Small intestine (tissue), 7 donors: ENCODE results near the gene PIK3R5. TPM values are rescaled to one million over a fixed set of nuclear protein-coding genes. Genes with fewer than 3 reads are reported as not detected.

ENCODE experiments used
- DNase-seq, 2 donors: peaks; one replicate each; pipeline versions ENCODE4 v3.0.0 to v3.0.0-alpha.2; 2013
- FAIRE-seq: peaks from 2 replicates; lab custom pipeline; 2012; peaks lifted over from hg19 to GRCh38; lab: Jason Lieb, UNC
- H3K27ac ChIP-seq, 3 donors: one replicate each; pipeline ENCODE4 v1.5.1; 2013; ENCODE audit warnings: low read length in 2 of 3, mild to moderate bottlenecking in 2 of 3, control low read depth in 1 of 3, inconsistent platforms in 1 of 3, low read depth in 1 of 3, moderate library complexity in 1 of 3
- H3K27me3 ChIP-seq, 3 donors: one replicate each; pipeline ENCODE4 v1.6.1; 2013; ENCODE audit warnings: low read length in 3 of 3, inconsistent platforms in 1 of 3; ENCODE audit not compliant: control insufficient read depth in 3 of 3, insufficient read depth in 3 of 3
- H3K36me3 ChIP-seq, 3 donors: one replicate each; pipeline ENCODE4 v1.6.1; 2013; ENCODE audit warnings: low read length in 3 of 3, inconsistent platforms in 1 of 3, low read depth in 1 of 3, mild to moderate bottlenecking in 1 of 3, moderate library complexity in 1 of 3; ENCODE audit not compliant: control insufficient read depth in 3 of 3, insufficient read depth in 2 of 3
- H3K4me1 ChIP-seq, 3 donors: one replicate each; pipeline ENCODE4 v1.6.1; 2013; ENCODE audit warnings: low read length in 2 of 3, inconsistent platforms in 1 of 3, low read depth in 1 of 3, mild to moderate bottlenecking in 1 of 3, moderate library complexity in 1 of 3; ENCODE audit not compliant: control insufficient read depth in 3 of 3, insufficient read depth in 2 of 3
- H3K4me3 ChIP-seq, 3 donors: one replicate each; pipeline ENCODE4 v1.5.1; 2013; ENCODE audit warnings: low read length in 3 of 3, control low read depth in 1 of 3, inconsistent platforms in 1 of 3, low read depth in 1 of 3, mild to moderate bottlenecking in 1 of 3, moderate library complexity in 1 of 3
- H3K9me3 ChIP-seq, 2 donors: one replicate each; pipeline ENCODE4 v1.6.1; 2013; ENCODE audit warnings: low read depth in 1 of 2, low read length in 1 of 2; ENCODE audit not compliant: control insufficient read depth in 2 of 2, insufficient read depth in 1 of 2
- WGBS, 3 donors: extraction: QIAGEN DNeasy Blood & Tissue Kit; methylation state at CpG; one replicate each; pipeline ENCODE4 v1.1.7; 2013; 5-methylcytosine and 5-hydroxymethylcytosine counted together
- polyA plus RNA-seq, 4 donors: library from polyadenylated mRNA; stranded (reverse) in 3 of 4; unstranded in 1 of 4; fragments of 200-250 nt in 3 of 4; fragments of 120-200 nt in 1 of 4; gene quantifications; one replicate each; pipeline versions ENCODE4 v1.2.1 to v1.2.3, GENCODE V29; 2013
- donor health status: healthy with polysubstance abuse.
- donor health status: control.
- donor health status: control.
- donor health status: Bipolar disorder and iron deficiency.
- donor health status: healthy.

PIK3R5 gene
- polyA plus RNA-seq, 4 donors = 1.3 to 4.6 (median 3.0) TPM

GRCh38 chr17:8910969-8911604, 54.4 kb downstream of the PIK3R5 start:
- Histone ChIP-seq H3K9me3 (no peaks in the 10 kb centered on the region), H3K27me3 (peaks cover 0 to 3% (median 0%) of the 10 kb centered on the region in 3 donors), H3K36me3 (no peaks in the 10 kb centered on the region), H3K4me1 (no peaks in the 10 kb centered on the region), H3K4me3 (no peak overlapping the region), H3K27ac (no peak overlapping the region)
- no peak for FAIRE-seq
- 77 to 87% (median 86%) methylated on average over 18 of the region's 18 CpGs for WGBS, 3 donors
- DNase-seq = no peak

GRCh38 chr17:8909586-8910270, 55.8 kb downstream of the PIK3R5 start:
- Histone ChIP-seq H3K4me1 (no peaks in the 10 kb centered on the region), H3K27me3 (peaks cover 0 to 3% (median 0%) of the 10 kb centered on the region in 3 donors), H3K36me3 (no peaks in the 10 kb centered on the region), H3K9me3 (no peaks in the 10 kb centered on the region), H3K27ac (no peak overlapping the region), H3K4me3 (no peak overlapping the region)
- DNase-seq = no peak
- 70 to 76% (median 75%) methylated on average over 8 of the region's 8 CpGs for WGBS, 3 donors
- no peak for FAIRE-seq

GRCh38 chr17:8905331-8905730, 60.2 kb downstream of the PIK3R5 start:
- Histone ChIP-seq H3K36me3 (no peaks in the 10 kb centered on the region), H3K9me3 (no peaks in the 10 kb centered on the region), H3K4me1 (no peaks in the 10 kb centered on the region), H3K27me3 (peaks cover 0 to 3% (median 0%) of the 10 kb centered on the region in 3 donors), H3K27ac (no peak overlapping the region), H3K4me3 (no peak overlapping the region)
- FAIRE-seq = no peak
- DNase-seq = no peak
- 68 to 71% (median 70%) methylated on average over 7 of the region's 7 CpGs for WGBS, 3 donors

GRCh38 chr17:8904686-8905085, 60.8 kb downstream of the PIK3R5 start:
- Histone ChIP-seq H3K27me3 (peaks cover 0 to under 1% (median 0%) of the 10 kb centered on the region in 3 donors), H3K4me1 (no peaks in the 10 kb centered on the region), H3K4me3 (no peak overlapping the region), H3K9me3 (no peaks in the 10 kb centered on the region), H3K27ac (no peak overlapping the region), H3K36me3 (no peaks in the 10 kb centered on the region)
- 82 to 88% (median 88%) methylated on average over 5 of the region's 5 CpGs for WGBS, 3 donors
- FAIRE-seq (no peak), DNase-seq (no peak)

GRCh38 chr17:8904201-8904600, 61.3 kb downstream of the PIK3R5 start:
- Histone ChIP-seq H3K27ac (no peak overlapping the region), H3K36me3 (no peaks in the 10 kb centered on the region), H3K4me1 (no peaks in the 10 kb centered on the region), H3K4me3 (no peak overlapping the region), H3K9me3 (no peaks in the 10 kb centered on the region), H3K27me3 (peaks cover 0 to under 1% (median 0%) of the 10 kb centered on the region in 3 donors)
- DNase-seq (no peak), FAIRE-seq (no peak)
- 38 to 68% (median 63%) methylated on average over 2 of the region's 2 CpGs for WGBS, 3 donors

- peak in 1 of 2 donors; percentile 31 for DNase-seq
Measured at GRCh38 chr17:8900626-8901585, 64.6 kb downstream of the PIK3R5 start.

GRCh38 chr17:8900207-8900606, 65.3 kb downstream of the PIK3R5 start:
- 53 to 61% (median 60%) methylated on average over 6 of the region's 6 CpGs for WGBS, 3 donors
- no peaks in the 10 kb centered on the region for H3K4me1 ChIP-seq
- no peaks in the 10 kb centered on the region for H3K36me3 ChIP-seq
- H3K27ac ChIP-seq = no peak overlapping the region
- H3K9me3 ChIP-seq = no peaks in the 10 kb centered on the region
- no peak overlapping the region for H3K4me3 ChIP-seq
- peaks cover 0 to 10% (median 0%) of the 10 kb centered on the region in 3 donors for H3K27me3 ChIP-seq
- DNase-seq = no peak
- no peak for FAIRE-seq

More at GRCh38 chr17:8900626-8901585, 64.6 kb downstream of the PIK3R5 start:
- Histone ChIP-seq H3K36me3 (no peaks in the 10 kb centered on the region), H3K9me3 (no peaks in the 10 kb centered on the region), H3K27me3 (peaks cover 0 to 9% (median 0%) of the 10 kb centered on the region in 3 donors), H3K4me1 (no peaks in the 10 kb centered on the region), H3K4me3 (no peak overlapping the region), H3K27ac (no peak overlapping the region)
- FAIRE-seq = no peak
- WGBS, 3 donors = 53 to 57% (median 55%) methylated on average over 15 of the region's 15 CpGs

- WGBS, 3 donors = 71 to 77% (median 74%) methylated on average over 6 of the region's 6 CpGs
- H3K4me3 ChIP-seq = no peak overlapping the region
- no peaks in the 10 kb centered on the region for H3K9me3 ChIP-seq
- H3K36me3 ChIP-seq = no peaks in the 10 kb centered on the region
- DNase-seq (no peak), FAIRE-seq (no peak)
- H3K27ac ChIP-seq = no peak overlapping the region
- peaks cover 0 to 10% (median 0%) of the 10 kb centered on the region in 3 donors for H3K27me3 ChIP-seq
- no peaks in the 10 kb centered on the region for H3K4me1 ChIP-seq
Measured at GRCh38 chr17:8898636-8899035, 66.9 kb downstream of the PIK3R5 start.
